GM18870 (cell line): ENCODE results near the gene ANAPC2.

Experiments
- ATAC-seq: cut with Tn5 transposase; IDR thresholded peaks from one replicate; pipeline ENCODE4 v1.9.1; 2021; ENCODE audit warnings: moderate library complexity; ENCODE audit not compliant: unreplicated experiment

Gene ANAPC2

GRCh38 chr9:137178201-137178938 is 10.0 kb downstream of the ANAPC2 start:
- ATAC-seq, result no peak

GRCh38 chr9:137176302-137177182 is 11.8 kb downstream of the ANAPC2 start:
- ATAC-seq, result no peak

GRCh38 chr9:137175345-137175961 is 12.9 kb downstream of the ANAPC2 start:
- no peak for ATAC-seq

GRCh38 chr9:137174722-137175293 is 13.6 kb downstream of the ANAPC2 start:
- no peak for ATAC-seq

GRCh38 chr9:137173796-137174664 is 14.3 kb downstream of the ANAPC2 start:
- ATAC-seq, result no peak

- no peak for ATAC-seq
These were observed 15.2 kb downstream of the ANAPC2 start for GRCh38 chr9:137172901-137173795.

GRCh38 chr9:137171149-137171900 is 17.0 kb downstream of the ANAPC2 start:
- no peak for ATAC-seq

GRCh38 chr9:137170486-137171148 is 17.7 kb downstream of the ANAPC2 start:
- no peak for ATAC-seq

GRCh38 chr9:137169896-137170358 is 18.4 kb downstream of the ANAPC2 start, which contains the start of gene LRRC26:
TSS of gene LRRC26 (minus strand) at chr9:137170051. CDS start at chr9:137169943, 108 bp downstream.
- no peak for ATAC-seq

- ATAC-seq, result no peak
These were observed 19.2 kb downstream of the ANAPC2 start for GRCh38 chr9:137168904-137169856.

- ATAC-seq, result no peak
These were observed 19.8 kb downstream of the ANAPC2 start for GRCh38 chr9:137168573-137168903.

GRCh38 chr9:137167747-137168572 is 20.4 kb downstream of the ANAPC2 start:
- ATAC-seq, result no peak

- ATAC-seq, result no peak
These were observed 21.0 kb downstream of the ANAPC2 start for GRCh38 chr9:137167277-137167746.

- no peak for ATAC-seq
These were observed 21.8 kb downstream of the ANAPC2 start for GRCh38 chr9:137166380-137167229.

- no peak for ATAC-seq
These were observed 23.0 kb downstream of the ANAPC2 start for GRCh38 chr9:137165250-137165836.
